HL-60 (cell line): ENCODE measurements around the gene C1QTNF7.

Source experiments
- DNase-seq, 2 experiments: peaks; one replicate each; pipeline ENCODE4 v3.0.0-alpha.2; 2010 to 2020; ENCODE audit warnings: low read depth in 1 of 2, low spot score in 1 of 2
- H3K27ac ChIP-seq: fragments of 250-450 bp; sonication (Bioruptor Pico); replicated peaks from 2 replicates; pipeline ENCODE4 v1.5.1; 2020; ENCODE audit warnings: mild to moderate bottlenecking, moderate library complexity
- H3K27me3 ChIP-seq: fragments of 250-450 bp; sonication (Bioruptor Pico); 2 replicates; pipeline ENCODE4 v1.5.1; 2021; ENCODE audit warnings: mild to moderate bottlenecking, moderate library complexity; ENCODE audit not compliant: insufficient read depth, poor library complexity, severe bottlenecking
- H3K4me3 ChIP-seq: replicated peaks from 2 replicates; pipeline ENCODE4 v1.5.1; 2011; ENCODE audit warnings: mild to moderate bottlenecking, control low read depth, low read length; ENCODE audit not compliant: insufficient read depth
- GABPA ChIP-seq: IDR thresholded peaks from 2 replicates; pipeline ENCODE4 v1.6.1; 2012; ENCODE audit warnings: low read depth
- POLR2AphosphoS5 ChIP-seq: IDR thresholded peaks from 2 replicates; pipeline ENCODE4 v1.6.1; 2012; ENCODE audit warnings: low read depth
- REST ChIP-seq: IDR thresholded peaks from 2 replicates; pipeline ENCODE4 v1.6.1; 2012; ENCODE audit warnings: low read depth; ENCODE audit not compliant: insufficient replicate concordance
- SPI1 ChIP-seq: IDR thresholded peaks from 2 replicates; pipeline ENCODE4 v1.6.1; 2012; ENCODE audit warnings: low read depth, mild to moderate bottlenecking, borderline replicate concordance
- TF ChIP-seq, protein P1 (sequence below): IDR thresholded peaks from one replicate; pipeline ENCODE4 v1.5.1; 2011; ENCODE audit warnings: low read length, control low read depth, inconsistent platforms; ENCODE audit not compliant: insufficient read depth

The C1QTNF7 gene

DNA sequence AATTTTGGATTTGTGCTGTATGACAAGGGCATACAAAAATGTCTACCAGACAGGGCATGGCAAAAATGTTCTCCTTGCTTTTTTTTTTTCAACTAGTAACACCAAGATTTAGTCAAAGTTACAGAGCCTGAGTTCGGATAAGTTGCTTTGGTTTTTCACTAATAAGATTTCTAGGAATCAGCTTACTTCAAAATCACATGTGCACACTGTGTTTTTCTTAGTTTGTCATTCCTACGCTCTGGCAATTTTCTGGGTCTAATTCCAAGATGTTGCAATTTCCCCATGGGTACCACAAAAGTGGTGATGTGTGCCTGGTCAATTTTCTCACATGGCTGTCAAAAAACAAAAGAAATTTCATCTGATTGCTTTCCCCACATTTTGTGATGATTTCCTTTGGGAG lies 6.3 kb downstream of the C1QTNF7 start:
- DNase-seq, result no peak
- TF ChIP-seq SPI1 (no peak), GABPA (no peak), POLR2AphosphoS5 (no peak), REST (no peak)
- TF ChIP-seq, protein P1, sequence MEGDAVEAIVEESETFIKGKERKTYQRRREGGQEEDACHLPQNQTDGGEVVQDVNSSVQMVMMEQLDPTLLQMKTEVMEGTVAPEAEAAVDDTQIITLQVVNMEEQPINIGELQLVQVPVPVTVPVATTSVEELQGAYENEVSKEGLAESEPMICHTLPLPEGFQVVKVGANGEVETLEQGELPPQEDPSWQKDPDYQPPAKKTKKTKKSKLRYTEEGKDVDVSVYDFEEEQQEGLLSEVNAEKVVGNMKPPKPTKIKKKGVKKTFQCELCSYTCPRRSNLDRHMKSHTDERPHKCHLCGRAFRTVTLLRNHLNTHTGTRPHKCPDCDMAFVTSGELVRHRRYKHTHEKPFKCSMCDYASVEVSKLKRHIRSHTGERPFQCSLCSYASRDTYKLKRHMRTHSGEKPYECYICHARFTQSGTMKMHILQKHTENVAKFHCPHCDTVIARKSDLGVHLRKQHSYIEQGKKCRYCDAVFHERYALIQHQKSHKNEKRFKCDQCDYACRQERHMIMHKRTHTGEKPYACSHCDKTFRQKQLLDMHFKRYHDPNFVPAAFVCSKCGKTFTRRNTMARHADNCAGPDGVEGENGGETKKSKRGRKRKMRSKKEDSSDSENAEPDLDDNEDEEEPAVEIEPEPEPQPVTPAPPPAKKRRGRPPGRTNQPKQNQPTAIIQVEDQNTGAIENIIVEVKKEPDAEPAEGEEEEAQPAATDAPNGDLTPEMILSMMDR, result no peak

GRCh38 chr4:15434676-15435075 lies 6.8 kb downstream of the C1QTNF7 start:
- no peak for DNase-seq
- TF ChIP-seq, protein P1, result no peak
- TF ChIP-seq POLR2AphosphoS5, result no peak
- no peak for TF ChIP-seq SPI1
- no peak for TF ChIP-seq REST
- TF ChIP-seq GABPA, result no peak
- Histone ChIP-seq H3K27ac (no peak overlapping the region), H3K27me3 (no peaks in the 10 kb centered on the region), H3K4me3 (no peak overlapping the region)

More for the DNA sequence above, 6.3 kb downstream of the C1QTNF7 start:
- Histone ChIP-seq H3K27ac (no peak overlapping the region), H3K4me3 (no peak overlapping the region), H3K27me3 (no peaks in the 10 kb centered on the region)

DNA sequence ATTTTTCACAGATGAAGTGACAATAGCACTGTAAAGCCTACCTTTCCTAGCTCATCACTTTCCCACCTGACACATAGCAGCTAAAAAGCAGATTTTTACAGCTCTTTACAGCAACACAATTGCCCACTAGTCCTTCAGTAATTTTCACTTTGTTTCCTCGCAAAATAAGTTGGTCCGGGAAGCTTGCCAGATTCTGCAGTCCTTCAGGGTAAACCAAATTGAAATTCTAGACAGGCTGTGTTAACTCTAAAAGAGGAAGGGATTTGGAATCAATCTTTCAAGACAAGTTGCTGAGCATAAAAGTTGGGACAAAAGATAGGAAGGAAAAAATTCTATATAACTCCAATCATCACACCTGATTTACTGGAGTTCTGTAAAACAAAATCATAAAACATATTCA lies 8.7 kb downstream of the C1QTNF7 start:
- DNase-seq, result no peak
- no peak overlapping the region for H3K4me3 ChIP-seq
- no peaks in the 10 kb centered on the region for H3K27me3 ChIP-seq

More for the DNA sequence above, 8.7 kb downstream of the C1QTNF7 start:
- no peak overlapping the region for H3K27ac ChIP-seq
- TF ChIP-seq SPI1, result no peak
- TF ChIP-seq, protein P1, result no peak
- TF ChIP-seq POLR2AphosphoS5, result no peak
- TF ChIP-seq REST, result no peak
- no peak for TF ChIP-seq GABPA
